HepG2 (cell line): ENCODE results near the gene SDK1. TPM values are rescaled to one million over a fixed set of nuclear protein-coding genes. Genes with fewer than 3 reads are reported as not detected.
A peak's percentile ranks its signal among the peaks of the same experiment; 100 is the strongest.

Experiments used
- ARID3A ChIP-seq: IDR thresholded peaks from 2 replicates; pipeline ENCODE4 v1.6.1; 2012; ENCODE audit warnings: low read depth, low read length, improper control_type of control experiment
- KDM1A ChIP-seq: IDR thresholded peaks from 2 replicates; pipeline ENCODE4 v1.6.1; 2016; ENCODE audit warnings: missing compliant biosample characterization
- LRRFIP1 ChIP-seq: sonication (generic); formaldehyde crosslinking; conservative IDR thresholded peaks from 2 replicates; pipeline ENCODE4 v1.4.0; 2020; ENCODE audit warnings: missing genetic modification reagents
- PHF5A ChIP-seq: IDR thresholded peaks from one replicate; pipeline ENCODE4 v1.6.1; 2018; ENCODE audit warnings: low read depth, missing genetic modification reagents; ENCODE audit not compliant: unreplicated experiment
- TARDBP ChIP-seq: sonication (generic); formaldehyde crosslinking; IDR thresholded peaks from 2 replicates; pipeline ENCODE4 v1.8.0; 2022; ENCODE audit warnings: mild to moderate bottlenecking, missing genetic modification reagents
- ZBTB25 ChIP-seq: IDR thresholded peaks from 2 replicates; pipeline ENCODE4 v1.6.1; 2018; ENCODE audit warnings: missing genetic modification reagents
- ZBTB44 ChIP-seq: sonication (generic); formaldehyde crosslinking; IDR thresholded peaks from 2 replicates; pipeline ENCODE4 v1.4.0; 2020; ENCODE audit warnings: missing genetic modification reagents
- ZFAT ChIP-seq: sonication (generic); formaldehyde crosslinking; conservative IDR thresholded peaks from 2 replicates; pipeline ENCODE4 v1.8.1; 2023; ENCODE audit warnings: missing genetic modification reagents, inconsistent platforms
- ZHX1 ChIP-seq: sonication (generic); formaldehyde crosslinking; IDR thresholded peaks from 2 replicates; pipeline ENCODE4 v1.8.1; 2022; ENCODE audit warnings: low read depth, mild to moderate bottlenecking, missing genetic modification reagents
- ZNF10 ChIP-seq: sonication (generic); formaldehyde crosslinking; IDR thresholded peaks from 2 replicates; pipeline ENCODE4 v1.4.0; 2020; ENCODE audit warnings: mild to moderate bottlenecking, low read depth, missing genetic modification reagents, borderline replicate concordance
- ZNF333 ChIP-seq: sonication (generic); formaldehyde crosslinking; IDR thresholded peaks from 2 replicates; pipeline ENCODE4 v1.4.0; 2020; ENCODE audit warnings: mild to moderate bottlenecking, missing genetic modification reagents, borderline replicate concordance
- ZNF570 ChIP-seq: sonication (generic); formaldehyde crosslinking; IDR thresholded peaks from 2 replicates; pipeline ENCODE4 v1.4.0; 2020; ENCODE audit warnings: mild to moderate bottlenecking, missing genetic modification reagents, borderline replicate concordance
- ZNF749 ChIP-seq: sonication (generic); formaldehyde crosslinking; IDR thresholded peaks from 2 replicates; pipeline ENCODE4 v1.8.0; 2022; ENCODE audit warnings: mild to moderate bottlenecking, missing genetic modification reagents, moderate library complexity, borderline replicate concordance
- ZSCAN29 ChIP-seq: sonication (generic); formaldehyde crosslinking; conservative IDR thresholded peaks from 2 replicates; pipeline ENCODE4 v1.4.0; 2020; ENCODE audit warnings: mild to moderate bottlenecking, missing genetic modification reagents
- polyA plus RNA-seq, 8 experiments: library from polyadenylated mRNA; depleted of rRNA in 3 of 8; stranded (reverse) in 7 of 8; unstranded in 1 of 8; fragments of >200 nt; fragmentation: Illumina TruSeq in 4 of 8; extraction: Trizol in 4 of 8; gene quantifications; 2 replicates each; pipeline versions ENCODE4 v1.2.1 to v1.2.3, GENCODE V29; 2011 to 2016; ENCODE audit warnings: low read depth in 4 of 8, missing spikeins in 1 of 8, mixed read lengths in 1 of 8; ENCODE audit not compliant: insufficient read depth in 1 of 8
- total RNA-seq, 5 experiments: library from RNA; depleted of rRNA; stranded (reverse); fragments of >200 nt; fragmentation: Illumina TruSeq; extraction: Trizol; gene quantifications; 2 replicates each; pipeline ENCODE4 v1.2.3, GENCODE V29; 2016; ENCODE audit warnings: low read depth in 1 of 5

The SDK1 gene
- total and polyA plus RNA-seq, 2 of the 13 experiments (the other 11 are each of a cell fraction or from before 2014, with no cell fraction given) = 0.35 to 2.4 TPM

- TF ChIP-seq ZNF570 = no peak
- TF ChIP-seq ZNF10 (CRISPR knock-in tag) = no peak
- 0 out of 2 replicates have a peak, but pooled peaks have one; percentile 19 for TF ChIP-seq TARDBP (CRISPR knock-in tag)
- TF ChIP-seq ZNF333 = no peak
- TF ChIP-seq ZBTB25 (CRISPR knock-in tag) = no peak
- TF ChIP-seq LRRFIP1 (CRISPR knock-in tag) = no peak
- no peak for TF ChIP-seq ZHX1
- TF ChIP-seq ZBTB44 = no peak
- TF ChIP-seq ZNF749 (CRISPR knock-in tag) = no peak
- TF ChIP-seq PHF5A (CRISPR knock-in tag) = no peak
- TF ChIP-seq ZFAT (CRISPR knock-in tag) = no peak
- no peak for TF ChIP-seq ZSCAN29 (CRISPR knock-in tag)
- peak; percentile 51; the same call in 1 of the 2 replicates for TF ChIP-seq ARID3A
- TF ChIP-seq KDM1A (CRISPR knock-in tag) = 0 out of 2 replicates have a peak, but pooled peaks have one; percentile 21
Observed at GRCh38 chr7:3953133-3953532, 652.1 kb downstream of the SDK1 start (continued).
